OCI-LY7 (cell line): Measurements from ENCODE around the gene MLYCD.

Experiments
- EZH2phosphoT487 ChIP-seq: fragments of 200-600 bp; sonication (generic); IDR thresholded peaks from 2 replicates; pipeline ENCODE4 v1.6.1; 2018; ENCODE audit warnings: low read depth, borderline replicate concordance, mild to moderate bottlenecking, mixed run types, antibody characterized with exemption, low read length, moderate library complexity, mixed read lengths
- TF ChIP-seq, protein P1 (sequence below): fragments of 200-600 bp; sonication (generic); conservative IDR thresholded peaks from 2 replicates; pipeline ENCODE4 v1.5.1; 2014; ENCODE audit warnings: mild to moderate bottlenecking, antibody characterized with exemption, low read length, moderate library complexity, mixed read lengths

DNA sequence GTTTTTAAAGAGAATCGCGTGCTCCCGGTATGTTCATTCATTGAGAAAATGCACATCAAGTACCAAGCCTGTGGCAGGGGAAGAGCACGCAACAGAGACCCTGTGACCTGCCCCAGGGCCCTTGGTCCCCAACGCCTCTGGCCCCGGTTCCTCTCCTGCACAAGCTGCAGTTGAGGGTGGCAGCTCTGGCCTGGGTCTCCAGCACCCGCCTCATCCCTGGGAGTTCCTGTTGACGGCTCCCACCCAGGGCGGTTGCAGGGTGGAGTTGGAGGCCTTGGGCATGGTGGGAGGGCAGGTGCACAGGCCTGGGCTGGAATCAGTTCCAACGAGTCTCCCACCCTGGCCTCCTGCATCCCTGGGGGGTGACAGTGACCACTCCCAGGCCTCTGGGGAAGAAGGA, 74.2 kb downstream of the MLYCD start:
- TF ChIP-seq, protein P1, sequence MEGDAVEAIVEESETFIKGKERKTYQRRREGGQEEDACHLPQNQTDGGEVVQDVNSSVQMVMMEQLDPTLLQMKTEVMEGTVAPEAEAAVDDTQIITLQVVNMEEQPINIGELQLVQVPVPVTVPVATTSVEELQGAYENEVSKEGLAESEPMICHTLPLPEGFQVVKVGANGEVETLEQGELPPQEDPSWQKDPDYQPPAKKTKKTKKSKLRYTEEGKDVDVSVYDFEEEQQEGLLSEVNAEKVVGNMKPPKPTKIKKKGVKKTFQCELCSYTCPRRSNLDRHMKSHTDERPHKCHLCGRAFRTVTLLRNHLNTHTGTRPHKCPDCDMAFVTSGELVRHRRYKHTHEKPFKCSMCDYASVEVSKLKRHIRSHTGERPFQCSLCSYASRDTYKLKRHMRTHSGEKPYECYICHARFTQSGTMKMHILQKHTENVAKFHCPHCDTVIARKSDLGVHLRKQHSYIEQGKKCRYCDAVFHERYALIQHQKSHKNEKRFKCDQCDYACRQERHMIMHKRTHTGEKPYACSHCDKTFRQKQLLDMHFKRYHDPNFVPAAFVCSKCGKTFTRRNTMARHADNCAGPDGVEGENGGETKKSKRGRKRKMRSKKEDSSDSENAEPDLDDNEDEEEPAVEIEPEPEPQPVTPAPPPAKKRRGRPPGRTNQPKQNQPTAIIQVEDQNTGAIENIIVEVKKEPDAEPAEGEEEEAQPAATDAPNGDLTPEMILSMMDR = no peak
- TF ChIP-seq EZH2phosphoT487 = no peak
